Breast epithelium (tissue), 4 donors: Measurements from ENCODE around the gene ULK4. TPM values are rescaled to one million over a fixed set of nuclear protein-coding genes. Genes with fewer than 3 reads are reported as not detected.

Experiments
- DNase-seq, 2 donors: peaks; one replicate each; pipeline ENCODE4 v3.0.0-alpha.2; 2019; ENCODE audit warnings: low spot score in 2 of 2
- H3K27ac ChIP-seq, 2 donors: fragments of 200-600 bp; sonication (generic) in 1 of 2; one replicate each; pipeline ENCODE4 v1.5.1; 2016 to 2019; ENCODE audit warnings: mild to moderate bottlenecking in 1 of 2
- H3K27me3 ChIP-seq, 2 donors: fragments of 200-600 bp; sonication (generic) in 1 of 2; one replicate each; pipeline versions ENCODE4 v1.5.1 to v1.6.0; 2017 to 2019; ENCODE audit warnings: control low read depth in 1 of 2, mild to moderate bottlenecking in 1 of 2
- H3K36me3 ChIP-seq: fragments of 200-600 bp; one replicate; pipeline ENCODE4 v1.5.1; 2019
- H3K4me1 ChIP-seq, 2 donors: fragments of 200-600 bp; sonication (generic); one replicate each; pipeline ENCODE4 v1.5.1; 2016 to 2019; ENCODE audit warnings: control low read depth in 1 of 2
- H3K4me3 ChIP-seq, 3 donors: fragments of 200-600 bp; sonication (generic); 1 replicate in 2 of 3; 2 replicates in 1 of 3; pipeline ENCODE4 v1.5.1; 2016 to 2019; ENCODE audit warnings: mild to moderate bottlenecking in 3 of 3, moderate library complexity in 2 of 3
- H3K9me3 ChIP-seq, 2 donors: fragments of 200-600 bp; sonication (generic) in 1 of 2; one replicate each; pipeline ENCODE4 v1.5.1; 2016 to 2019; ENCODE audit warnings: control low read depth in 1 of 2
- POLR2A ChIP-seq: fragments of 450-650 bp; IDR thresholded peaks from one replicate; pipeline ENCODE4 v1.6.1; 2016; ENCODE audit warnings: antibody characterized with exemption, mild to moderate bottlenecking, moderate library complexity
- POLR2AphosphoS5 ChIP-seq, 3 donors: sonication (generic); formaldehyde crosslinking; IDR thresholded peaks; one replicate each; pipeline ENCODE4 v1.6.1; 2017; ENCODE audit warnings: antibody characterized with exemption in 3 of 3
- intact Hi-C: fragments of 100-400 bp; cut with DNase I; formaldehyde crosslinking; loops from one replicate; pipeline ENCODE4 v1.15.1; 2023; ENCODE audit warnings: low total_unique reads
- total RNA-seq, 3 donors: library from RNA; depleted of rRNA; stranded (reverse); fragments of >200 nt; gene quantifications; one replicate each; pipeline ENCODE4 v1.1.0, GENCODE V29; 2016
- TF ChIP-seq, protein P1 (sequence below), 3 donors: fragments of 450-650 bp; IDR thresholded peaks; one replicate each; pipeline ENCODE4 v1.5.1; 2016 to 2017; ENCODE audit warnings: antibody characterized with exemption in 3 of 3, mild to moderate bottlenecking in 3 of 3, moderate library complexity in 3 of 3

ULK4 gene
- total RNA-seq, 3 donors from 2014 or later = 23.0 to 52.8 (median 31.8) TPM

DNA sequence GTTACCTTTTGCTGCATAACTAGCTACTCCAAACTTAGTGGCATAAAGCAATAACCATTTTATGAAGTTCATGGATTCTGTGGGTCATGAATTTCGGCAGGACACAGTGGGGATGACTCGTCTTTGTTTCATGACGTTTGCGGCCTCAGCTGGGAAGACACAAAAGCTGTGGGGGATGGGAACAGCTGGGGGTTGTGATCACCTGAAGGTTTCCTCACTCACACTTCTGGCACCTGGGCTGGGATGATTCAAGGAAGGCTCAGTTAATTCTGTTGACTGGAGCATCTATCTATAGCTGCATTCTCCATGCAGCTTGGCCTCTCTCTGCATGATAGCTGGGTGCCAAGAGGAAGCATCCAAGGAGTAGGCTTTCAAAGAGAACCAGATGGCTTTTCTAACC lies 332.8 kb downstream of the ULK4 start:
- H3K27me3 ChIP-seq = no peaks in the 10 kb centered on the region
- no peak overlapping the region for H3K27ac ChIP-seq
- no peaks in the 10 kb centered on the region for H3K9me3 ChIP-seq
- no peak for DNase-seq
- intact Hi-C loops = no loop called here
- TF ChIP-seq POLR2A = no peak
- no peak for TF ChIP-seq POLR2AphosphoS5 (IDR thresholded peaks at IDR 0.05)
- H3K36me3 ChIP-seq = no peaks in the 10 kb centered on the region
- no peak overlapping the region for H3K4me3 ChIP-seq
- H3K4me1 ChIP-seq = no peaks in the 10 kb centered on the region

DNA sequence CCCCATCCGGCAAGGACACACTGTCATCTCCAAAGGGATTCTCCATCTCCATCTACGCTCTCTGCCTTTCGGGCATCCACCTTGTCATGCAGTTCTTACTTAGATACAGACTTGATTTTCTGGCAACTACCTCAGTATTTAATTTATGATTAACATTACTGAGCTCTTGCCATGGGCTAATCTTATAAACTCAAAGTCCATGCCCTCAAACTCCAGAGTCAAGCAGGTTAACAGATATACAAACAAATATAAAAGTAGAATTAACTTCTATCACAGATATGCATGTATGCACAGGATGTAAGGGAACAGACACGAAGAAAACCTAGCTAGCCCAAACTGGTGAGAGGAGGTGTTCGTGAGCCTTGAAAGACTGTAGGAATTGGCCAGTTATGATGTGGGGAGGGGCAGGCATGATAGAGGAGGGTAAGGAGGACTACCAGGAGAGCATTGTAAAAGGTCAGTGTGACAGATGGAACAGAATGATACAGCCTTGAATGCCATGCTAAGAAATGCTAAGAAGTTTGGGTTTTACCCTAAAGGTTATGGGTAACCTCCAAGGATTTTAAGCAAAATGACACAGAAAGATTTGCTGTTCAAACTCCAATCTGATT lies 334.3 kb downstream of the ULK4 start:
- Histone ChIP-seq H3K27me3 (no peaks in the 10 kb centered on the region), H3K4me1 (no peaks in the 10 kb centered on the region), H3K27ac (no peak overlapping the region), H3K36me3 (no peaks in the 10 kb centered on the region), H3K9me3 (no peaks in the 10 kb centered on the region), H3K4me3 (no peak overlapping the region)
- intact Hi-C loops = no loop called here
- TF ChIP-seq, protein P1, sequence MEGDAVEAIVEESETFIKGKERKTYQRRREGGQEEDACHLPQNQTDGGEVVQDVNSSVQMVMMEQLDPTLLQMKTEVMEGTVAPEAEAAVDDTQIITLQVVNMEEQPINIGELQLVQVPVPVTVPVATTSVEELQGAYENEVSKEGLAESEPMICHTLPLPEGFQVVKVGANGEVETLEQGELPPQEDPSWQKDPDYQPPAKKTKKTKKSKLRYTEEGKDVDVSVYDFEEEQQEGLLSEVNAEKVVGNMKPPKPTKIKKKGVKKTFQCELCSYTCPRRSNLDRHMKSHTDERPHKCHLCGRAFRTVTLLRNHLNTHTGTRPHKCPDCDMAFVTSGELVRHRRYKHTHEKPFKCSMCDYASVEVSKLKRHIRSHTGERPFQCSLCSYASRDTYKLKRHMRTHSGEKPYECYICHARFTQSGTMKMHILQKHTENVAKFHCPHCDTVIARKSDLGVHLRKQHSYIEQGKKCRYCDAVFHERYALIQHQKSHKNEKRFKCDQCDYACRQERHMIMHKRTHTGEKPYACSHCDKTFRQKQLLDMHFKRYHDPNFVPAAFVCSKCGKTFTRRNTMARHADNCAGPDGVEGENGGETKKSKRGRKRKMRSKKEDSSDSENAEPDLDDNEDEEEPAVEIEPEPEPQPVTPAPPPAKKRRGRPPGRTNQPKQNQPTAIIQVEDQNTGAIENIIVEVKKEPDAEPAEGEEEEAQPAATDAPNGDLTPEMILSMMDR (IDR thresholded peaks at IDR 0.05) = no peak
- no peak for TF ChIP-seq POLR2A
- TF ChIP-seq POLR2AphosphoS5 (IDR thresholded peaks at IDR 0.05) = no peak
- no peak for DNase-seq

GRCh38 chr3:41612853-41613252 lies 349.1 kb downstream of the ULK4 start:
- intact Hi-C loops = no loop called here

GRCh38 chr3:41611008-41611407 lies 350.9 kb downstream of the ULK4 start:
- Histone ChIP-seq H3K4me3 (no peak overlapping the region), H3K27me3 (no peaks in the 10 kb centered on the region), H3K4me1 (no peaks in the 10 kb centered on the region), H3K9me3 (no peaks in the 10 kb centered on the region), H3K36me3 (no peaks in the 10 kb centered on the region), H3K27ac (no peak overlapping the region)
- DNase-seq = no peak
- TF ChIP-seq, protein P1 (IDR thresholded peaks at IDR 0.05) = no peak
- no peak for TF ChIP-seq POLR2AphosphoS5 (IDR thresholded peaks at IDR 0.05)
- no peak for TF ChIP-seq POLR2A
- intact Hi-C loops = no loop called here

More at GRCh38 chr3:41612853-41613252, 349.1 kb downstream of the ULK4 start:
- H3K36me3 ChIP-seq = no peaks in the 10 kb centered on the region
- H3K4me1 ChIP-seq = no peaks in the 10 kb centered on the region
- no peak overlapping the region for H3K4me3 ChIP-seq
- H3K27me3 ChIP-seq = no peaks in the 10 kb centered on the region
- H3K9me3 ChIP-seq = no peaks in the 10 kb centered on the region
- H3K27ac ChIP-seq = no peak overlapping the region
- no peak for DNase-seq
- TF ChIP-seq POLR2AphosphoS5 (IDR thresholded peaks at IDR 0.05) = no peak
- TF ChIP-seq POLR2A = no peak
- TF ChIP-seq, protein P1 (IDR thresholded peaks at IDR 0.05) = no peak

DNA sequence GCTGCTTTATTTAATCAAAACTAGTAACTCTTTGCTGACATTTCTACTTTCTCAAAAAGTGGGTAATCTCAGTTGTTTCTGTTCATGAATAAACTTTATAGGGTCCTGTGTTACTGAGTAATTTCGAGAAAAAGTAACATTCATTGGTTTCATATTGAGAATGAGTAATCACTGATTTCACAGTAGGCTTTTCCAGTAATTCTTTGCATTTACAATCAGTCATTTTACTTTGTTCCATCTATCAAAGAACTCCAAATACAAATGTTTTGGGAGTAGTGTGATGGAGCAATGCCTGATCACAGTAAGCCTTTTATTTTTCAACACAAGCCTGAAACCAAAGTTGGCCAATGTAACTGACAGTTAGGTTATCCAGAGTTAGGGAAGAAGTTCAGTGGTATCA lies 353.6 kb downstream of the ULK4 start:
- intact Hi-C loops = no loop called here
- Histone ChIP-seq H3K36me3 (no peaks in the 10 kb centered on the region), H3K27me3 (no peaks in the 10 kb centered on the region), H3K9me3 (no peaks in the 10 kb centered on the region), H3K4me3 (no peak overlapping the region), H3K4me1 (no peaks in the 10 kb centered on the region), H3K27ac (no peak overlapping the region)
- DNase-seq = no peak
- TF ChIP-seq, protein P1 (IDR thresholded peaks at IDR 0.05) = no peak
- TF ChIP-seq POLR2A = no peak
- TF ChIP-seq POLR2AphosphoS5 (IDR thresholded peaks at IDR 0.05) = no peak
